ENCODE data around the gene ZSCAN26.

ZSCAN26 gene

GRCh38 chr6:28323813-28324424, 57.0 kb downstream of the ZSCAN26 start:
- no peak for DNase-seq

- DNase-seq = no peak
Measured at GRCh38 chr6:28326371-28326948, 59.5 kb downstream of the ZSCAN26 start.
